ENCODE results near the gene IGSF23.
"Not testable (repeated sequence)": the region's sequence is repeated elsewhere in the genome, so short reads cannot be mapped to it uniquely, and the experiment has no call there.

Gene IGSF23

DNA sequence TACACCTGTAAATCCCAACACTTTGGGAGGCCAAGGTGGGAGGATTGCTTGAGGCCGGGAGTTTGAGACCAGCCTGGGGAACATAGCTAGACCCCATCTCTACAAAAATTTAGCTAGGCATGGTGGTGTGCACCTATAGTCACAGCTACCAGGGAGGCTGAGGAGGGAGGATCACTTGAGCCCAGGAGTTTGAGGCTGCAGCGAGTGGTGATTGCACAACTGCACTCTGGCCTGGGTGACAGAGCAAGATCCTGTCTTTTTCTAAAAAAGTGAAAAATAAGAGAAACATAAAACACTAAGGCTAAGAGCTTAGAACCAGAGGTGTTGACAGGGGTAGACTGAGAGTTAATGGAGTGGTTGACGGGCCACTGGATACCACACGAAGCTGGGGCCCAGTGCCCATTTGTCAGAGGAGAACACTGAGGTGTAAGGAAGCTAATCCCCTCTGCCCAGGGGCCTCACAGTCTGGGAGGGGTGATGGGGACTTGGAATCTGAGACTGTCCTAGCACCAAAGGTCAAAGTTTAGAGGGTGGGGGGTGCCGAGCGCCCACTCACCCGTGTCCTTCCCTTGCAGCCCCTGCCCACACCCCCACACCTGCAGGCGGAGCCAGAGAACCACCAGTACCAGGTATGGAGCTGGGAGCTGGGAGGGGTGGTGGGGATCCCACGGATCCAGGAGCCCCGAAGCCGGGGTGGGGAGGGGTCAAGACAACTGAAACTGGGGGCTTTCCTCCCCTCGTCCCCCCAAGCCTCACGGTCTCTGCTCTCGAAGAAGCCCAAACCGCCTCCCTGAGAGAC, 68.8 kb downstream of the IGSF23 start:
- in situ Hi-C loops (cut with MboI; ENCODE audit: low pct_unique_long_range_greater_than_20kb, low sequenced_read_pairs, unreplicated experiment), result no loop called here
- no peak for DNase-seq (ENCODE audit: low spot score)
- no peak for TF ChIP-seq CTCF (IDR thresholded peaks at IDR 0.05; ENCODE audit: extremely low read depth, insufficient read depth, missing control alignments)

DNA sequence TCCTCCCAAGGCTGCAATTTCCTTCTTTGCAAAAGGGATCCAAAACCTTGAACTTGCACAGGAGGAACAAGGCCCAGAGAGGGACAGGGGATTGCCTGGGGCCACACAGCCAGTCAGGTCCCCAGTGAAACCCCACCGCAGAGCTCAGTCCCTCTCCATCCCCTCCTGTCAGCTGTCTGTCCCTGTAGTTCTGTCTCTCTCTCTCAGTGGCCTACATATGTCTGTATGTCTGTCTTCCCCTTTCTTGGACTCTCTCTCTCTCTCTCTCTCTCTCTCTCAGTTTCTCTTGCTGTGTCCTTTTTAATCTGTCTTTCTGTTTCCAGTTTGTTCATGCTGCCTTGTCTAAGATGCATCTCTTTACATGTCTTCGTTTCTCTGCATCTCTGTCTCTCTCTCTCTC, 69.4 kb downstream of the IGSF23 start:
- DNase-seq (ENCODE audit: low spot score), result no peak
- TF ChIP-seq CTCF (IDR thresholded peaks at IDR 0.05; ENCODE audit: extremely low read depth, insufficient read depth, missing control alignments), result no peak
- in situ Hi-C loops (cut with MboI; ENCODE audit: low pct_unique_long_range_greater_than_20kb, low sequenced_read_pairs, unreplicated experiment), result no loop called here

GRCh38 chr19:44683434-44684210, 70.3 kb downstream of the IGSF23 start:
- no peak for TF ChIP-seq CTCF (IDR thresholded peaks at IDR 0.05; ENCODE audit: extremely low read depth, insufficient read depth, missing control alignments)
- no peak for DNase-seq (ENCODE audit: low spot score)
- in situ Hi-C loops (cut with MboI; ENCODE audit: low pct_unique_long_range_greater_than_20kb, low sequenced_read_pairs, unreplicated experiment), result no loop called here

DNA sequence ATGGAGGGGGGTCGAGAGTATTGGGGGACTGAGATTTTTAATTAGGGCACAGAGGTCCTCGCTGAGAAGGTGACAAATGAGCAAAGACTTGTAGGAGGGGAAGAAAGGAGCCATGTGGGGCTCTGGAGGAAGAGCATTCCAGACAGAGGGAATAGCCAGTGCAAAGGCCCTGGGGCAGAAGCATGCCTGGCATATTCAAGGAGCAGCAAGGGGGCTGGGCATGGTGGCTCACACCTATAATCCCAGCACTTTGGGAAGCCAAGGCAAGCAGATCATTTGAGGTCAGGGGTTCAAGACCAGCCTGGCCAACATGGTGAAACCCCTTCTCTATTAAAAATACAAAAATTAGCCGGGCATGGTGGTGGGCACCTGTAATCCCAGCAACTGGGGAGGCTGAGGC, 71.0 kb downstream of the IGSF23 start:
- in situ Hi-C loops (cut with MboI; ENCODE audit: low pct_unique_long_range_greater_than_20kb, low sequenced_read_pairs, unreplicated experiment); DNase-seq (ENCODE audit: low spot score): not testable (repeated sequence)

- in situ Hi-C loops (cut with MboI; ENCODE audit: low pct_unique_long_range_greater_than_20kb, low sequenced_read_pairs, unreplicated experiment), result no loop called here
- TF ChIP-seq CTCF (IDR thresholded peaks at IDR 0.05; ENCODE audit: extremely low read depth, insufficient read depth, missing control alignments), result no peak
- DNase-seq (ENCODE audit: low spot score), result no peak
These were observed 71.8 kb downstream of the IGSF23 start for GRCh38 chr19:44684892-44685863.

DNA sequence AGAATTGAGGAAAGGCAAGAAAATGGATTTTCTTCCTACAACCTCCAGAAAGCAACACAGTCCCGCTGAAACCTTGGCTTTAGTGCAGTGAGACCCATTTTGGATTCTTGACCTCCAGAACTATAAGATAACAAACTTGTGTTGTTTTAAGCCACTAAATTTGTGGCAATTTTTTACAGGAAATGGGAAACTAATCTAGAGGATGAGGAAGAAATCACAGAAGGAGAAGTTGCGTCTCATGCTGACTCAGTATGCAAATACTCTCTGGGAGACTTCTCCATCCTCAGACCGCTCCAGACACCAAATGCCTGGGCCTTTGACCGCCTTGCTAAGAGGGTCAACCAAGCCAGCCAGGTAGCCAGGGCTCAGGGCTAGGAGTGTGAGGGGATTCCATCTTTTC, 72.5 kb downstream of the IGSF23 start:
- TF ChIP-seq CTCF (IDR thresholded peaks at IDR 0.05; ENCODE audit: extremely low read depth, insufficient read depth, missing control alignments), result no peak
- in situ Hi-C loops (cut with MboI; ENCODE audit: low pct_unique_long_range_greater_than_20kb, low sequenced_read_pairs, unreplicated experiment), result no loop called here
- no peak for DNase-seq (ENCODE audit: low spot score)

All from GM13977 (cell line).